Astrocyte (in vitro differentiated cells and primary cell): ENCODE measurements around the gene VAPA.

Experiments
- EZH2 ChIP-seq: IDR thresholded peaks from 2 replicates; pipeline ENCODE4 v1.6.1; 2012; ENCODE audit warnings: mild to moderate bottlenecking, low read length, inconsistent platforms; ENCODE audit not compliant: insufficient read depth
- TF ChIP-seq, protein P1 (sequence below): IDR thresholded peaks from 2 replicates; pipeline ENCODE4 v1.5.1; 2011; ENCODE audit warnings: low read depth, mild to moderate bottlenecking, inconsistent platforms, low read length, moderate library complexity; ENCODE audit not compliant: insufficient read depth

GRCh38 chr18:9926977-9927376 lies 13.2 kb downstream of the VAPA start:
- TF ChIP-seq EZH2: no peak
- TF ChIP-seq, protein P1, sequence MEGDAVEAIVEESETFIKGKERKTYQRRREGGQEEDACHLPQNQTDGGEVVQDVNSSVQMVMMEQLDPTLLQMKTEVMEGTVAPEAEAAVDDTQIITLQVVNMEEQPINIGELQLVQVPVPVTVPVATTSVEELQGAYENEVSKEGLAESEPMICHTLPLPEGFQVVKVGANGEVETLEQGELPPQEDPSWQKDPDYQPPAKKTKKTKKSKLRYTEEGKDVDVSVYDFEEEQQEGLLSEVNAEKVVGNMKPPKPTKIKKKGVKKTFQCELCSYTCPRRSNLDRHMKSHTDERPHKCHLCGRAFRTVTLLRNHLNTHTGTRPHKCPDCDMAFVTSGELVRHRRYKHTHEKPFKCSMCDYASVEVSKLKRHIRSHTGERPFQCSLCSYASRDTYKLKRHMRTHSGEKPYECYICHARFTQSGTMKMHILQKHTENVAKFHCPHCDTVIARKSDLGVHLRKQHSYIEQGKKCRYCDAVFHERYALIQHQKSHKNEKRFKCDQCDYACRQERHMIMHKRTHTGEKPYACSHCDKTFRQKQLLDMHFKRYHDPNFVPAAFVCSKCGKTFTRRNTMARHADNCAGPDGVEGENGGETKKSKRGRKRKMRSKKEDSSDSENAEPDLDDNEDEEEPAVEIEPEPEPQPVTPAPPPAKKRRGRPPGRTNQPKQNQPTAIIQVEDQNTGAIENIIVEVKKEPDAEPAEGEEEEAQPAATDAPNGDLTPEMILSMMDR: no peak
